ENCODE data around the gene LDB2.

Gene LDB2

GRCh38 chr4:16670727-16671126, 227.7 kb downstream of the LDB2 start:
- no peaks in the 10 kb centered on the region for H4K20me1 ChIP-seq (ENCODE audit: insufficient read depth, low read length)
- no peak overlapping the region for H3K9ac ChIP-seq (ENCODE audit: low read length)
- no peak overlapping the region for H3K27ac ChIP-seq (ENCODE audit: low read depth, low read length, poor library complexity, severe bottlenecking)
- H3K4me3 ChIP-seq (ENCODE audit: low read depth, low read length, poor library complexity, severe bottlenecking) = no peak overlapping the region
- no peaks in the 10 kb centered on the region for H3K4me1 ChIP-seq (ENCODE audit: insufficient read depth, low read length, severe bottlenecking)
- H3K79me2 ChIP-seq (ENCODE audit: insufficient read depth, low read length) = no peaks in the 10 kb centered on the region
- no peak overlapping the region for H2AFZ ChIP-seq (ENCODE audit: low read length)
- no peak for TF ChIP-seq EZH2 (IDR thresholded peaks at IDR 0.05; ENCODE audit: borderline replicate concordance, low read length)
- no peak for TF ChIP-seq CTCF (IDR thresholded peaks at IDR 0.05; ENCODE audit: low read length)
- H3K9me3 ChIP-seq (ENCODE audit: low read length) = no peaks in the 10 kb centered on the region
- H3K9me2 ChIP-seq (ENCODE audit: low read depth, low read length) = no peaks in the 10 kb centered on the region
- no peaks in the 10 kb centered on the region for H3K27me3 ChIP-seq (ENCODE audit: insufficient read depth, low read length)
- no peak overlapping the region for H3K4me2 ChIP-seq (ENCODE audit: low read length)
- H3K36me3 ChIP-seq (ENCODE audit: insufficient read depth, low read length) = no peaks in the 10 kb centered on the region
- no peaks in the 10 kb centered on the region for H3F3A ChIP-seq (ENCODE audit: insufficient read depth, low read length)

- no peaks in the 10 kb centered on the region for H4K20me1 ChIP-seq (ENCODE audit: insufficient read depth, low read length)
- TF ChIP-seq EZH2 (IDR thresholded peaks at IDR 0.05; ENCODE audit: borderline replicate concordance, low read length) (no peak), CTCF (IDR thresholded peaks at IDR 0.05; ENCODE audit: low read length) (no peak)
- no peak overlapping the region for H3K4me3 ChIP-seq (ENCODE audit: low read depth, low read length, poor library complexity, severe bottlenecking)
- no peaks in the 10 kb centered on the region for H3K79me2 ChIP-seq (ENCODE audit: insufficient read depth, low read length)
- no peaks in the 10 kb centered on the region for H3K27me3 ChIP-seq (ENCODE audit: insufficient read depth, low read length)
- no peaks in the 10 kb centered on the region for H3K4me1 ChIP-seq (ENCODE audit: insufficient read depth, low read length, severe bottlenecking)
- H3K9me2 ChIP-seq (ENCODE audit: low read depth, low read length) = no peaks in the 10 kb centered on the region
- no peak overlapping the region for H2AFZ ChIP-seq (ENCODE audit: low read length)
- H3K36me3 ChIP-seq (ENCODE audit: insufficient read depth, low read length) = no peaks in the 10 kb centered on the region
- H3K27ac ChIP-seq (ENCODE audit: low read depth, low read length, poor library complexity, severe bottlenecking) = no peak overlapping the region
- no peaks in the 10 kb centered on the region for H3K9me3 ChIP-seq (ENCODE audit: low read length)
- H3K9ac ChIP-seq (ENCODE audit: low read length) = no peak overlapping the region
- H3K4me2 ChIP-seq (ENCODE audit: low read length) = no peak overlapping the region
- no peaks in the 10 kb centered on the region for H3F3A ChIP-seq (ENCODE audit: insufficient read depth, low read length)
Measured at GRCh38 chr4:16669036-16669435, 229.4 kb downstream of the LDB2 start.

GRCh38 chr4:16668488-16668887, 230.0 kb downstream of the LDB2 start:
- H3K4me2 ChIP-seq (ENCODE audit: low read length) = no peak overlapping the region
- H3K4me1 ChIP-seq (ENCODE audit: insufficient read depth, low read length, severe bottlenecking) = no peaks in the 10 kb centered on the region
- no peaks in the 10 kb centered on the region for H3K27me3 ChIP-seq (ENCODE audit: insufficient read depth, low read length)
- no peaks in the 10 kb centered on the region for H4K20me1 ChIP-seq (ENCODE audit: insufficient read depth, low read length)
- H3K9me2 ChIP-seq (ENCODE audit: low read depth, low read length) = no peaks in the 10 kb centered on the region
- H3K27ac ChIP-seq (ENCODE audit: low read depth, low read length, poor library complexity, severe bottlenecking) = no peak overlapping the region
- H3K9me3 ChIP-seq (ENCODE audit: low read length) = no peaks in the 10 kb centered on the region
- TF ChIP-seq CTCF (IDR thresholded peaks at IDR 0.05; ENCODE audit: low read length) (no peak), EZH2 (IDR thresholded peaks at IDR 0.05; ENCODE audit: borderline replicate concordance, low read length) (no peak)
- no peaks in the 10 kb centered on the region for H3K36me3 ChIP-seq (ENCODE audit: insufficient read depth, low read length)
- no peak overlapping the region for H3K4me3 ChIP-seq (ENCODE audit: low read depth, low read length, poor library complexity, severe bottlenecking)
- H3F3A ChIP-seq (ENCODE audit: insufficient read depth, low read length) = no peaks in the 10 kb centered on the region
- H3K79me2 ChIP-seq (ENCODE audit: insufficient read depth, low read length) = no peaks in the 10 kb centered on the region
- H3K9ac ChIP-seq (ENCODE audit: low read length) = no peak overlapping the region
- no peak overlapping the region for H2AFZ ChIP-seq (ENCODE audit: low read length)

All from OCI-LY1 (cell line).